Stimulated activated CD8-positive, alpha-beta memory T cell treated with anti-CD3 and anti-CD28 coated beads, Interleukin-12 subunit alpha, Interleukin-12 subunit beta, amount 100 ng/mL, for 24 hours (primary cell): ENCODE measurements around the gene ASGR1.
"Not testable (repeated sequence)": the region's sequence is repeated elsewhere in the genome, so short reads cannot be mapped to it uniquely, and the experiment has no call there.

Experiments used
- DNase-seq: peaks from one replicate; pipeline ENCODE4 v3.0.0-alpha.2; 2020; ENCODE audit errors: extremely low read depth

The ASGR1 gene

DNA sequence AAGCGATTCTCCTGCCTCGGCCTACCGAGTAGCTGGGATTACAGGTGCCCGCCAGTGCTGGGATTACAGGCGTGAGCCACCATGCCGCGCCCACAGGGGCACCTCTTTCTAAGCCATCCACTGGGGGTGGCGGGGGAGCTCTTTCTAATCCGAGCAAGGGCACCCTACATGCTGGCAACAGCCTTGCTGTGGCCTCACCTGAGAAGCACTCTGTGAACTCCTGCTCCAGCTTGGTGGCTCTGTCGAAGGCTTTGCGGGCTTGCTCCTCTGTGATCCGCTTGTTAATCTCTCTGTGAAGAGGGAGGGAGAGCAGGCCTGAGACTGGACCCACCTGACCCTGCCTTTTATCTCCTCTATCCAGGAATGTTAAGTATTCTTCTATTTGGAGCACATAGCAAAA lies 11.9 kb upstream of the ASGR1 start:
- DNase-seq = no peak

DNA sequence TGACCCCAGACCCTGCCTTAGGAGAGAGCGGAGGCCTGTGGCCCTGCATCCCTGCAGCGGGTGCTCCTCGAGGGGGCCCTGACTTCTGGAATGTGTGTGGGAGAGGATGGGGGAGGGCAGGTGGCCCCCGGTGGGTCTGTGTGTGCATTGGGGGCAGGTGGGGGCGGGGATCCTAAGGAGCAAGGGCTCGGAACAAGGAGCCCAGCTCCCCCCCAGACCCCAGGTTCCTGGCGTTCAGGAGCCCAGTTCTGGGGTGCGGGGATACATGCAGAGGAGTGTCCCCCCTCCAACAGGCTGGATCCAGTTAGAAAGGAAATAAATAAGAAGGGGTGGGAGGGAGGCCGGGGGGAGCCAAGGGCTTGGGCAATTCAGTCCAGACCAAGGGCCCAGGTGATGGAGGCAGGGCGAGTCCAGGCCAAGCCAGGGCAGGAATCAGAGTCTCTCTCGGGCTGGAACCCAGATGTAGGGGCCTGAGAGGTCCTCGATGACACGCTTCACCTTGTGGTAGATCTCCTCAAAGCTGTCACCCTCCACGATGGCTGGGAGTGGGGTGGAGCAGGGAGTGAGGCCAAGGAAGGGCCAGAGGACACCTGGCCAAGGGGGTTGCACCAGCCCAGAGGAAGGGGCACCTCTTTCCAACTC lies 11.2 kb upstream of the ASGR1 start:
- no peak for DNase-seq

DNA sequence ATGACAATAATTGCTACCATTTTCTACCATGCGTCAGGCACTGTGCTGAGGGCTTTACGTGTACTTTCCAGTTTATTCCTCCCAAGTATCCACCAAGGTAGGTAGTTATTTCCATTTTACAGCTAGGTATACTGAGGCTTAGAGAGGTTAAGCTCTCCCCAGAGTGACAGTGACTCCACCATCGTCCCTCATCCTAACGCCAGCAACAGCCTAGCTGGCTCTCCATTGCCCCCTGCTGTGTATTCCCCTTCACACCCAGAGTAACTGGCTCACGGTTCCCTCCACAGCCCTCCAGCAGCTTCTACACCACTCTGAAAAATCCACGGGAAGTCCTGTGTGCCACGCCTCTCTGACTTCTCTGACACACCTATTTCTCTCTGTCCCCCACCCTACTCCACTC lies 7.1 kb upstream of the ASGR1 start:
- no peak for DNase-seq

DNA sequence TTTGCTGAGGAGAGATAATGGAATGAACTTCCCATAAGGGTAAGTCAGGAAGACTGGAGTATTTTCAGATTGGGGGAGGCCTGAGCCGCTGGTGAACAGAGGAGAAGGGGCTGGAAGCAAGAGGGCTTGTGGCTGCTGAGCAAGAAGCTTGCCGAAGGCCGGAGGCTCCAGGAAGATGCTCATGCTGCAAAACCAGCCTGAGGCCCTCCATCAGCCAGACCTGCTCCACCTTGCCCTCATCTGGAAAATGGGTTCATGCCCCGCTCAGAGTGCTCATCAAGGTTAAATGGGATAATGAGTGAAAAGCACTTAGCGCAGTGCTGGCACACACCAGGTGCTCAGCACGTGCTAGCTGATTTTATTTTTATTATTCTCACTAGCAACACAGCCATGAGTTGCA lies 5.5 kb upstream of the ASGR1 start:
- no peak for DNase-seq

DNA sequence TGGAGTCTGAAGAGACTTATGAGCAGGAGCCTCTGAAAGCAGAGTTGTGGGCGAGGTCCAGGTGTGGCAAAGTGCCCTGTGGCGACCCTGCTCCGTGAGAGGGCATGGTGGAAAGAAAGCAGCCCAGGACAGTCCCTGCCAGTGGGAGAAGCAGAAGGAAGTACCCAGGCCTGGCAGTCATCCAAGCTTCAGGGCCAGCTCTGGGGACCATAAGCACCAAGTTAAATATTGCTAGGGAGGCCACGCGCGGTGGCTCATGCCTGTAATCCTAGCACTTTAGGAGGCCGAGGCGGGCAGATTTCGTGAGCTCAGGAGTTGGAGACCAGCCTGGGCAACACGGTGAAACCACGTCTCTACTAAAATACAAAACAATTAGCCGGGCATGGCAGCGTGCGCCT lies 4.9 kb upstream of the ASGR1 start:
- no peak for DNase-seq

DNA sequence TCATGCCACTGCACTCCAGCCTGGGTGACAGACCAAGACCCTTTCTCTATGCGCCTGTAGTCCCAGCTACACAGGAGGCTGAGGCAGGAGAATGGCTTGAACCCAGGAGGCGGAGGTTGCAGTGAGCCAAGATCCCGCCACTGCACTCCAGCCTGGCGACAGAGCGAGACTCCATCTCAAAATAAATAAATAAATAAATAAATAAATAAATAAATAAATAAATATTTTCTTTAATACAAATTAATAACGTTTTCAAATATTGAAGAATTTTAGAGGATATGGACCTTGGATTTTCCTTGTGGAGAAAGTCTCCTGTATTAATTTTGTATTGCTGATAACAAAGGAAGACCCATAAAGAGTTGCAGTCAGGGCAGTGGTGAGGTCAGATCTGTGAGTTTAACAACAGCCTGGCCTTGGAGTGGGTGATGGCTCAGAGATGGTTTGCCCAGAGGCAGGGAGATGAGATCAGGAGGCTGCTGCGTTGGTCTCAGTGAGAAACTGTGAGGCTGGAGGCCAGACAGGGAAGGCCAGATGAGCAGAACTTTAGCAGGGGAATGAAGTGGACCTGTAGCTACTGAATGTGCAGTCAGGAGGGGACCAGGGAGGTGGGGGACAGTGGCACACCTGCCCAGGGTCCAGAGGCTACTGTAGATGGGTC lies 4.4 kb upstream of the ASGR1 start:
- DNase-seq = no peak

DNA sequence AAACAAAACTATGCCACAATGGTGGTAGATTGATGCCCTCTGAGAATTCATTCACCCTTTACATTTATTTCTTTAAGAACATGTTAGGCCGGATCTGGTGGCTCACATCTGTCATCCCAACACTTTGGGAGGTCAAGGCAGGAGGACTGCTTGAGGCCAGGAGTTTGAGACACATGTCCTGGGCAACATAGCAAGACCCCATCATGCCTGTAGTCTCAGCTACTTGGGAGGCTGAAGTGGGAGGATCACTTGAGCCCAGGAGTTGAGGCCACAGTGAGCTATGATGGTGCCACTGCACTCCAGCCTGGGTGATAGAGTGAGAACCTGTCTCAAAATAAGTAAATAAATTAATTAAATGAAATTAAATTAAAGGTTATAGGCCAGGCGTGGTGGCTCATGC lies 2.9 kb upstream of the ASGR1 start:
- not testable (repeated sequence) for DNase-seq

DNA sequence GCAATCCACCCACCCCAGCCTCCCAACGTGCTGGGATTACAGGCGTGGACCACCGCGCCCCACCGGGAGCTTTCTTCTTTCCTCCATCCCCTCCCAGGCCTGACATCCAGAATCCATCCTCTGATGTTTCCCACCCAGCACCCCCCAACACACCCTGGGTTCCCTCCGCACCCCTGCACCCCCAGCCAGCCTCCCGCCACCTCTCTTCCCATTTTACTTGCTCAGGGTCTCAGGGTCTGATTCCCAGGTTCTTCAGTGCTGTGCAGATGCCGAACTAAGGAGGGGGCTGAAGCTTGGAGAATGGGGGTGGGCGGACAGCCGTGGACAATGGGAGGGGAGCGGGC lies 225 bp downstream of the ASGR1 start:
- no peak for DNase-seq

DNA sequence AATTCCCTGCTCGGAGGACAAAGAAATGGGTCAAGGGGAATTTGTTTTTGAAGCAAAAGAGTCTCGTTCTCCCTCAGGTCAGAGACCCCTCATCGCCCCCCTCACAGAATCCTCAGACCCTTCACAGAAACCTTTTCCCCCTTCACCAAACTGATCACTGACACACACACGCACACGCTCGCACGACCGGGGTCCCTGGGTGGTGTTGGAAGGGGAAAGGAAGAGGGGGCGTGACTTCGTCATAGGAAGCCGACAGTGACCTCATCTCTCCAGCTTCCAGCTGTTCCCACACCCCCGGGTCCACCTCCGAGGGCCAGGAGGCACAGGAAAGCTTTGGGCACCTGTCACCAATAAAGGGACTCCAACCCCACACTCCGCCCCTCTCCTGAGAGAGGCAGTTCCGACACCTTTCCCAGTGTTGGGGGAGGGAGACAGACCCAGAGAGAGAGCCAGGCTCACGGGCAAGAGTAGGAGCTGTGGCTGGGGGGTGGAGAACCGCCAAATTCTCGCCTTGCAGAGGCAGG lies 1.2 kb downstream of the ASGR1 start:
- no peak for DNase-seq

DNA sequence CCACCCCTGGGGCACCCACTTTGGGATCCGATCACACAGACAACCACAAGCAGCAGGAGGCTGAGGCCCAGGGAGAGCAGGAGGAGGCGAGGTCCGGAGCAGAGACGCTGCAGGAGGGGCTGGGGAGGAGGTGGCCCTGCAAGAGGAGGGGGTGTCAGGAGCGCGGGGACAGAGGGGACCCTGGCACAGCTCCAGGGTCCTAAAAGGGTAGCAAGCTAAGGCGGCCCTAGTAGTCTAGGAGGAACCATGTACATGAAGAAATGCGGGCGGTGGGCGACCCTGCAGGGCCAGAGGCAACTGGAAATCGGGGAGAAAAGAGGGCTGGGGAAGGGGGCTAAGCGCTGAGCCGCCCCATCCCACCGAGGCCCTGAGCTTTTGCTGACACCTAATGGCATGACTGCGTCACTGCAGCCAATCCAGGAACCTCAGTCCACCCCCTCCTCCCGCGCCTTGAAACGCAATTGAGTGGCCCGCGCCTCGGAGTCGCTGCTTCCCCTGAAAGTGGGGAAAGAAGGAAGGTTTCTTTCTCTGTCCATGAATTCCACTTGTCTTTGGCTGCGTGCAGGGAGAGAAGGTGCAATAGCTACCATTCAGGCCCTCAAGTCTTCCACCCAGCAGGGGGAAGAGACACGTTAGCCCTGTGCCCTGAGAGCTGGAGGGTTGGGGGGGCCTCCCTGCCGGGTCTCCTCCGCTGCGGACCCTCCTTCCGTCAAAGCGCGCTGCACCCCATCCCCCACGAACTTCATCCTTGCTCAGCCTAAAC lies 1.8 kb downstream of the ASGR1 start:
- peak; percentile 19 for DNase-seq

DNA sequence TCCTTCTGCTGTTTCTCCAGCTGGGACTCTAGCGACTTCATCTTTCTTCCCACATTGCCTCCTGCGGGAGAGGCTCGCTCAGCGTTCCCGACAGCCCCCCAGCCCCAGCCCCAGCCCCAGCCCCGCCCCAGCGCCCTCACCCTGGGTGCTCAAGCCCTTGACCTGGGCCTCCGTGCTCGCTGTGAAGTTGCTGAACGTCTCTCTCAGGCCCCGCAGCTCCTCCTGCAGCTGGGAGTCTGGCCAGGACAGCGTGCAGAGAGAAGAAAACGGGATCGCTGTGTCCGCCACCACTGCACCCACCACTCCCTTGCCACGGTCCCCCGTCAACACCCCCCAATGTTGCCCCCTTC lies 2.4 kb downstream of the ASGR1 start:
- no peak for DNase-seq

DNA sequence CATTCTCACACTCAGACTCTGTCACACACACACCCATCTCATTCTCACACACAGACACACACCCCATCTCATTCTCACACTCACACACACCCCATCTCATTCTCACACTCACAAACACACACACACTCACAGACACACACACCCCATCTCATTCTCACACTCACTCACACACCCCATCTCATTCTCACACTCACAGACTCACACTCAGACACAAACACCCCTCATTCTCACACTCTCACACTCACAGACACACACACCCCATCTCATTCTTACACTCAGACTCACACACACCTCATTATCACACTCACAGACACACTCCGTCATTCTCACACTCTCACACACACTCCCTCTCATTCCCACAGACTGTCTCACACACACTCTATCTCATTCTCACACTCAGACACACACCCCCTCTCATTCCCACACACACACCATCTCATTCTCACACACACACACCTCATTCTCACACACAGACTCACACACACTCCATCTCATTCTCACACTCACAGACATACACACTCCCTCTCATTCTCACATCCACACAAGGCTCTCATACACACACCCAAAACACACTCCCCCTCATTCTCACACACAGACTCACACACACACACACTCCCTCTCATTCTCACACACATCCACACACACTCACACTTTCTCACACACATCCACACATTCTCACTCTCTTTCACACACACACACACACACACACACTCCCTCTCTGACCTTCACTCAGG lies 2.9 kb downstream of the ASGR1 start:
- DNase-seq = no peak

DNA sequence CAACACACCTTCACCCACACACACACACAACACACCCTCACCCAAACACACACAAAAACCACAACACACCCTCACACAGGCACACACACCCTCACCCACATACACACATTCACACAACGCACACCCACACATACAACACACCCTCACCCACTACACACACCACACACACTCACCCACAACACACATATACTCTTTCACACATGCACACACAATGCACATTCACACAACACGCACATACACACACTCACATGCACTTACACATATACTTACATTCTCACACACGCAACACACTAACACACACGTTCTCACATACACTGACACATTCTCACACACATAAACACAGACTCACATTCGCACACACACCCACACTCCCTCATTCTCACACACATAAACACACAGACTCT lies 3.8 kb downstream of the ASGR1 start:
- DNase-seq = no peak

DNA sequence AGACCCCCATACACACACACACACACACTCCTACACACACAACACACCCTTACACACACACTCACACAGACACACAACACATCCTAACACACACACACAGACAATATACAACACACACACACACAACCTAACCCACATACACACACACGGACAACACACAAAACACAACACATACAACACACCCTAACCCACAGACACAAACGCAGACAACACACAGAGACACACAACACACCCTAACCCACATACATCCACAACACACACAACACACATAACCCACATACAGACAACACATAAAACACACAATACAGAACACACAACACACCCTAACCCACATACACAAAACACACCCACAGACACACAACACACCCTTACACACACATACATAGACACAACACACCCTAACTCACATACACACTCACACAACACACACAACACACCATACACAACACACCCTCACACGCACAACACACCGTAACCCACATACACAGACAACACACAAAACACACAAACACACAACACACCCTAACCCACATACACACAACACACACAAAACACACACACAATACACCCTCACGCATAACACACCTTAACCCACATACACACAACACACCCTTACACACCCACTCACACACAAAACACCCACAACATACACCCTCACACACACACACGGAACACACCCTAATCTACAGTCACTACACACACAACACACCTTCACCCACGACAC lies 4.4 kb downstream of the ASGR1 start:
- DNase-seq = no peak

DNA sequence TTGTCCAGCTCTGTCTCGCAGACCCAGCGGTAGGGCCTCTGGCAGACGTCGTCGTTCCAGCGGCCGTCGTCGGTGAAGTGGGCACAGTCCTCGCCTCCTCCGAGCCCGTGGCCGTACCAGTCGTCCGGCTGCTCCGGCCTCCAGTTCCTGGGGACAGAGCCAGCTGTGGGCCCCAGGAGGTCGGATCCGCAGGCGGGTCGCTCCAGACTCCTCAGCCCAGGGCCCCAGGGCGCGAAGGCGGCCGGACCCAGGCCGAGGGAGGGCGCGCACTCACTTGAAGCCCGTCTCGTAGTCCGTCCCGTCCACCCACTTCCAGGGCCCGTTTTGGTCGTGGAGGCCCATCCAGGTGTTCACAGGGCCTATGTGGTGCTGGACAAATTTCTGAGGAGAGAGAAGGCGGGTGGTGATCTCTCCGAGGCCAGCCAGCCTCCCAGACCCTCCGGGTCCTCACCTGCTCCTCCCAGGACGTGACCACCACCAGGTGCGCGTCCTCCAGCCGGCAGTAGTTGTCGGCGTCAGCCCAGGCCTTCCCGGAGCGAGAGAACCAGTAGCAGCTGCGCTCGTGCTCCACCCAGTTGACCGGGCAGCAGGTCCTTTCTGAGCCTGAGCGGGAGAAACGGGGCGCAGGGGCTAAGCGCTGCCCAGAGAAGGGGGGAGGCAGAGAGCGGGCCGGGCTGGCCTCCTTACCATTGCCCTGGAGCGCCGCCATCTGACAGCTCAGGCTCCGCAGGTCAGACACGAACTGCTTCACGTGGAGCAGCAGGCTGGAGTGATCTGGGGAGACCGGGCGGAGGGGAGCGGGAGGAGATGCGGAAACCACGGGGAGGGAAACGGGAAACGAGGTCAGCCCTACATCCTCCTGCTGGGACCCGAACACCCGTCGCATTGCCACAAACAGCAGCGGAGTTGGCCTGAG lies 5.2 kb downstream of the ASGR1 start:
- no peak for DNase-seq

DNA sequence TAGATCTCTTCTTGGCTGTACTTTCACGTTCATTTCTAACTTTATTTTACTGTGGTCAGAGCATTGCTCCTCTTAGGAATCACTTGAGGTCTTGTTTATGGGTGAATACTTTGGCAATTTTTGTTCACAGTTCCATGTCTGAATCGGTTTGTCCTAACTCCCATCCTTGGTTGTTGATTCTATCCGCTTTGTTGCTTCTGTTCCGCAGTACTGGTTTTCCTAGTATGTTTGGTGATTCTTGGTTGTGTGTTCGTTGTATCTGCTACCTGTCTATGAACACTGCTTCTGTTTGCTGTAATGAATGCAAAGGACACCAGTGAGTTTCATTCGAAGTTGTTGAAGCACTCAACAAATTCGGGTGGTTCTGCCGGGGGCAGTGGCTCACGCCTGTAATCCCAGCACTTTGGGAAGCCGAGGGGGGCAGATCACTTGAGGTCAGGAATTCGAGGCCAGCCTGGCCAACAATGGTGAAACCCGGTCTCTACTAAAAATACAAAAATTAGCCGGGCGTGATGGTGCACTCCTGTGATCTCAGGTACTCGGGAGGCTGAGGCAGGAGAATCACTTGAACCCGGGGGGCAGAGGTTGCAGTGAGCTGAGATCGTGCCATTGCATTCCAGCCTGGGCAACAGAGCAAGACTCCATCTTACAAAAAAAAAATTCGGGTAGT lies 6.5 kb downstream of the ASGR1 start:
- DNase-seq = not testable (repeated sequence)

DNA sequence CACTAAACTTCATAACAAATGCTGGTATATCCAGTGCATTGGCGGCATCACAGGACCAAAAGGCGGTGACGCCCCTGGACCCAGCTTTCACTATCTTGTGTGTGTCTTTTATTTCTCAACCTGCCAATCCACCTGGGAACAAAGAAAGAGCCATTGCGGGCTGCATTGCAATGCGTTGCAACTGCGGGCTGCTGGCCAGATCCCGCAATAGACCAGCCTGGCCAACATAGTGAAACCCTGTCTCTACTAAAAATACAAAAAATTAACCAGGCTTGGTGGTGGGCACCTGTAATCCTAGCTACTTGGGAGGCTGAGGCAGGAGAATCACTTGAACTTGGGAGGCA lies 9.6 kb downstream of the ASGR1 start:
- not testable (repeated sequence) for DNase-seq

DNA sequence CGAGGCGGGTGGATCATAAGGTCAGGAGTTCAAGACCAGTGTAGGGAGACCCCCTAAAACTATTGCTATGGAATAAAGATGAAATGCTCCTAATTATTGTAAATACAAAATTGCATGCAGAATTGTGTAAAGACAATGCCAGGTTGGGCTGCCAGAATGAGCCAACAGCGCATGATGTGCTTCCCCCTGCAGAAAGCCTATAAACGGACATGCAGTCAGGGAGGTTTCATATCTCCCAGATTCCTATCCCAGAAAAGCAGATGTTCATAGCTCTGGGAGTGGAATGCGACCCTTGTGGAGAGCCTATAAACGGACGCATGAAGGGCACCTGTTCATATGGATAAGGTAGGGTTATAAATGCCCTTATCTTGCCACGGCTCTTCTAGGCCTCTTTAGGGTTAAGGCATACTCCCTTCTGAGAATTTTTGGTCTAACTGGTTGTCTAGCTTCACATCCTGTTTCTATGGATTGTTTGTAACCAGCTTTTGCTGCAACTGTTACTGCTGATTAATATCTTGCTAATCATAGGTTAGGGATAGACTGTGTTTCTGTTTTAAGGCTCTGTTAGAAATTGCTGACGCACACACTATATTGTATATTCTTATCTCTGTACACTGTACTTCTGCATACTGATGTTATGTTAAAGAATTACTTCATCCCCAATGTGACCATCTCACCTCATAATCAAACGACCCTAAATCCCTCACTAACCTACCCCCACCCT lies 10.2 kb downstream of the ASGR1 start:
- not testable (repeated sequence) for DNase-seq

DNA sequence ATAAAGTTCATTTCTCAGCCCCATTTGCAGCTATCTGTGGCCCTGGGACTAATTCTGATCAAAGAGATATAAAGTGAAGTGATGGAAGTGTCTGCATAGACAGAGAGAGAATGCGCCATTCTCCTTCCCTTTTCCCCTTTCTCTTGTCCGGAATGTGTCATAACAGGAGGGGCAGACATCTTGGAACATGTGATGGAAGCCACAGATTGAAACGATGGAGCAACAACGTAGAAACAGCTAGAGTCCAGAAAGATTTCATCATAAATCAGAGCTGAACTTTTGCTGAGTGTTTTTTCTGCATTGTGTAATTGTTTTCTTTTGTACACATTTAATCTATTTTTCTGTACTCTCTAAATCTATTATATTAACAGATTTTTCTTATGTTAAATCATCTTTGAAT lies 11.3 kb downstream of the ASGR1 start:
- DNase-seq = no peak

DNA sequence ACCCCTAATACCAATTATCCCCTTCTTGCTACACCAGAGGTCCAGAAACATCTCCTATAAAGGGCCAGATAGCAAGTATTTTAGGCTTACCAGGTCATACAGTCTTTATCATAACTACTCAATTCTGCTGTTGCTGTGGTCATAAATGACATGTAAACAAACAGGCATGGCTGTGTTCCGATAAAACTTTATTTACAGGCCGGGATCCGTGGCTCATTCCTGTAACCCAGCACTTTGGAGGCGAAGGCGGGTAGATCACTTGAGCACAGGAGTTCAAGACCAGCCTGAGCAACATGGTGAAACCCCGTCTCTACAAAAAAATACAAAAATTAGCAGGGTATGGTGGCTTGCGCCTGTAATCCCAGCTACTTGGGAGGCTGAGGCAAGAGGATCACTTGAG lies 12.3 kb downstream of the ASGR1 start:
- DNase-seq = no peak
